Activated CD4-positive, alpha-beta T cell treated with anti-CD3 and anti-CD28 coated beads, Interleukin-2, Interleukin-4, amounts not matched to agents 100 ng/mL and 50 ng/mL, durations not matched to agents 16 hours and 8 hours (primary cell): ENCODE data around the gene RALGPS1.
"Not testable (repeated sequence)": the region's sequence is repeated elsewhere in the genome, so short reads cannot be mapped to it uniquely, and the experiment has no call there.

Source experiments
- DNase-seq: peaks from one replicate; pipeline ENCODE4 v3.0.0-alpha.2; 2020; ENCODE audit warnings: low spot score

The RALGPS1 gene

GRCh38 chr9:126989847-126990842 lies 75.6 kb downstream of the RALGPS1 start:
- DNase-seq: no peak

GRCh38 chr9:126991183-126991582 lies 76.6 kb downstream of the RALGPS1 start:
- no peak for DNase-seq

DNA sequence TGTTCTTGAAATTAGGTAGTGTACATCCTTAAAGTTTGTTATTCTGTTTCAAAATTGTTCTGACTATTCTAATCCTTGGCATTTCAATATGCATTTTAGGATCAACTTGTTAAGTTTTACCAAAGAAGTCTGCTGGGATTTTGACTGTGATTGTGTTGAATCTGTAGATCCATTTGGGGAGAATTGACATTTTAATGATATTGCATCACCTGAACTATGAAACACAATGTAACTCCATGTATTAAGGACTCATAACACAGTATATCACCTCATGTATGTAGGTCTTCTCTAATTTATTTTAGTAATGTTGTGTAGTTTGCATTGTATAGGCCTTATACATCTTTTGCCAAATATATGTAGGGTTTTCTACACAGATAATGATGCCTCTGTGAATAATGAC lies 77.8 kb downstream of the RALGPS1 start:
- no peak for DNase-seq

GRCh38 chr9:126999315-127000068 lies 84.9 kb downstream of the RALGPS1 start:
- DNase-seq: peak; percentile 20

GRCh38 chr9:127004946-127005769 lies 90.6 kb downstream of the RALGPS1 start:
- DNase-seq: peak; percentile 91

DNA sequence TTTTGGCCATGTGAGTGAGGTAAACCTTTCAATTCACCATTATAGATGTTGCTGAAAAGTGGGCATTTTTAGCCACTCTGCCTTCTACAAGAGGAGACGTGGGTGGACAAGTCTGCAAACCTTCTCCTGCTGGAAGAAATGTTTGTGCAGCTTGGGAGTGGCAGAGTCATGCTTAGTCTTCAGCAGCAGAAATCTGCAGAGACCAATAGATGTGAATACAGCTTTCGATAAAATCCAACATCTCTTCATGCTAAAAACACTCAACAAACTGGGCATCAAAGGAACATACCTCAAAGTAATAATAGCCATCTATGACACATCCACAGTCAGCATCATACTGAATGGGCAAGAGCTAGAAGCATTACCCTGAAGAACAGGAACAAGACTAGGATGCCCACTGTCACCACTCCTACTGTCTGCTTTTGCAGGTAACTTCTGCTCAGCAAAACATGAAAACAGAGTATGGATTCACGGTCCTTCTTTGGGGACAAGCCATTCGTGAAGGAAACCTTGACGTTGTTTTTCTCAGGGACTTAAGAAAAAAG lies 91.3 kb downstream of the RALGPS1 start:
- no peak for DNase-seq

GRCh38 chr9:127007638-127008037 lies 93.1 kb downstream of the RALGPS1 start:
- DNase-seq: no peak

GRCh38 chr9:127008076-127008475 lies 93.5 kb downstream of the RALGPS1 start:
- no peak for DNase-seq

DNA sequence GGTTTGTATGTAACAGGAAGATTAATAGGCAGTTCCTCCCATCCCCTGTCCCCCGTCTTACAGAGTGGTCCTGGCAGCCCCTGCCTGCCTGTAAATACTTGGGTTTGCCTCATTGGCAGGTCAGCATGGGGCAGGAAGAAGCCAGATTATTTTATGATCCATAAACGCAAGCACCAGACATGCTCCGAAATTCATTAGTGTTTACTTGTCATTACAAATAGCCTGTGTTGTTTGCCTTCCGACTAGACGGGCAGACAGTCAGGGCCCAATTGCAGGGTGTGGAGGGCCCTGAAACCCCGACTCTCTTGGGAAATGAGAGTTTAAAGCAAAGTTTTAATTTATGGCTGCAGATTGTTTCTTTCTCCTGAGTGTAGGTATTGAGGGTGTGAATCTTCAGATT lies 97.2 kb downstream of the RALGPS1 start:
- DNase-seq: no peak

DNA sequence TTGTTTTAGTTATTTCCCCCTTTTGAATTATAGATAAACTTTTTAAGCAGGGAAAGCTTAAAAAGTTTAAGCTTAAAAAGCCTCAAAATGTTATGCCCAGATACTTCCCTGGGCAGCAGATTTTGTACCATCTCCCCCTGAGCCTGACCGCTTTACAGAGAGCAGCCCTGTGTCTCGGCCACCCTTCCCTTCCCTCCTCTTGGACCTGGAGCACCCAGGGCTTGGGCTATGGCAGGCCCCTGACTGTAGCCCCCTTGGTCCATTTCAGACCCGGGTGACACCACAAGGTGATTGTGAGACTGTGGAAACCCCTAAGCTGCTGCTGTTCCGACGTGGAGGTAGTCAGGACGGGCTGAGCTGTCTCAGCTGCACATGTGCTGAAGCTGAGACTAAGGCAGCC lies 97.7 kb downstream of the RALGPS1 start:
- no peak for DNase-seq

- DNase-seq: no peak
Measured at GRCh38 chr9:127013597-127013996, 99.0 kb downstream of the RALGPS1 start.

- DNase-seq: no peak
Measured at GRCh38 chr9:127014216-127014909, 99.8 kb downstream of the RALGPS1 start.

DNA sequence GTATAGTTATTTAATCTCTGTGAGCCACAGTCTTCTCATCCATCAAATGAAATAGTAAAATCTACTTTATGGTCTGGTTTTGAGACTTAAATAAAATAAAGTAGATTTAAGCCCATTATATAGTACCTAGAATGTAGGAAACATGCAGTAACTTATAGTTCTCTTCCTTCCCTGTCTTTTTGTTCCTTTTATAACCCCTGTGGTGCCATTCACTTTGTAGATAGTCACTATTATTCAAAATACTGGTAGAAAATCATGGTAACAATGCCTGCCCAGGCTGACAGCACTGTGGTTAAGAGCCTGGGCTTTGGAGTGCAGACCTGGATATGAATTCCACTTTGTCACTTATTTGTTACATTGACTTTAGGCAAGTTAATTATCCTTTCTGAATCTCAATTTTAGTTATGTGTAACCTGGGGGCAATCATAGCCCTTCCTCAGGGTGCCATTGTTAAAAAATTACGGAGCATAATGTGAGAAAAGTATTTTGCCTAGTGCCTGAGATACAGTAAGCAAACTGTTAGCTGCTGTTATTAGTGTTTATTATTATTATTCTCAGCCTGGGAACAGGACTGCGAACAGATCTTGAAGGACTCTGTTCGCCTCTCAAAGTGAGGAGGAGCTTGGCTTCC lies 100.4 kb downstream of the RALGPS1 start:
- no peak for DNase-seq

DNA sequence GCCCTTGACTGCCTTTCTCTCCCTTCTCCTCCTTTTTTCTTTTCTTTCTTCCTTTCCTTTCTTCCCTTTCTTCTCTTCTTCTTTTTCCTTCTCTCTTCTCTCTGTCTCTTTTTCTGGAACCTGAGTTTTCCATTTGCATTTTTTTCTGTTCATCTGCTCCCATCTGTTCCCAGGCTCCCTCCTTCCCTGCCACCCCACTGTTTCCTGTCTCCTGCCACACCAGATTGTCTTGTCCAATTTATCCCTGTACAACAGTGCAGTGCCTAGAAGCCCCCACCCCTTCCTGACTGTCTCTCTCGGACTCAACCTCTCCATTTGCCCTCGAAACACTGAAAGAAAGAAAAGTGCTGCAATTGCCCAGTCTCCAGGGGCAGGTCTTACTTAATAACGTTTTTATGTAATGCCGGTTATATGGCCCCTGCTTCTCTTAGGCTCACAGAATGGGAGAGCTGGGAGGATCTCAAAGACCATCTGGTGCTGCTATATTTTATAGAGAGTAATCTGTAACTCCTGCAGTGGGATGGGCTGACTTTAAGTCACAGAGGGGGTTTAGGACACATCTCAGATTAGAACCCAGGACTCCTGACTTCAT lies 101.4 kb downstream of the RALGPS1 start:
- no peak for DNase-seq

GRCh38 chr9:127017979-127018378 lies 103.4 kb downstream of the RALGPS1 start:
- not testable (repeated sequence) for DNase-seq

DNA sequence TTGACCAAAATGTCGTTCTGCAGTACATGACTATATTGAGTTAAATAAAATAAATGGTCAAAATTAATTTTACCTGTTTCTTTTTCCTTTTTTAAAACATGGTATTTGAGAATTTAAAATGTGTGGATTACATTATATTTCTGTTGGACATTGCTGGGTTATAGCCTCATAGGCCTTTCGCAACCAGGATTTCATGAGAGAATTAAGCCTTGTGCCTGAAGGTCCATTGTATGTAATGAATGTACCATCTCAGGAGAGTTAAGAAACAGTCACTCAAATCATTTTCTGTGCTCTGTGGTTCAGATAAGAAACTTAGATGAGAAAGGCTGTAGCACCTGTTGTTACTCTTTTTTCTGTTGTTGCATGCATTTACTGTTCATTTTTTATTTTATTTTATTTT lies 104.4 kb downstream of the RALGPS1 start:
- DNase-seq: no peak

GRCh38 chr9:127020036-127020801 lies 105.6 kb downstream of the RALGPS1 start:
- no peak for DNase-seq

DNA sequence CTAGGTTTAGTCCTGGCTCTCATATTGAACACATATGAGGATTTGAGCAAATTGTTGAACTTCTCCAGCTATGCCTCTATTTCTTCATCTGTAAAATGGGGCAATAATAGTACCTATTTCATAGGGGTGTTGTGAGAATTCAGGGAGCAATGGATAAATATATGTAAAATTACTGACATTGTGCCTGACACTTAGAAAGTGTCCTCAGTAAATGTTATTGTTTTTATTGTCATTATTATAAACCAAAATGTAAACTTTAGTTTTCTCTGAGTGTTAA lies 106.2 kb downstream of the RALGPS1 start:
- DNase-seq: no peak

DNA sequence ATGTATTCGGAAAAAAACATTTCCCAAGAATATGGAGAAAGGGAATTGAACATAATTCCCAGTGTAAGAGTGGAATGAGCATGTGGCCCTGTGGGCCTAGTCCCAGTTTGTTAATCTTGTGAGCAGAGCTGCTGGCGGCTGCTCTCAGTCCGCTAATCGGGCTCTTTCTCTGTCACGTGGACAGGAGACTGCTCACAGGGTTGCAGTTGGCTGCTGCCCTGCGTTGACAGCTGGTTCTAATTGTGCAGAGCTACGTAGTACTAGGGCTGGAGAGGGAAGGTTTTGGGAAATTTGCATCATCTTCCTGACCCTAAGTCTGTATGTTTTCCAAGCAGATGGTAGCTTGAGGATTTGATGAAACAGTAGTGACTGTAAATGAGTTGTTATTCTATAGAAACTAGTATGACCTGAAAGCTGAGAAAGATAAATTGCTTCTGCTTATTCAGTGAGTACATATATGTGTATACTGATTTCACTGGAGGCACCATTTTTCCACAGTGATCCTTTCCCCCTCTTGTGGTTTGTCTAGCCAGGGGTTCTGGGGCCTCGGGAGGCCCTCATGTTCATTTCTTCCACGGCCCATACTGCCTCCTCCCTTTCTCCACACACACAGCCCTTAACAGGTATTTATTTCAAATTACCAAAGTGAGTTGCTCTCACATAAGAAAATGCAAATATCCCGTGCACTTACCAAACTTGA lies 107.2 kb downstream of the RALGPS1 start:
- DNase-seq: no peak
